HEK293T (cell line): ENCODE data around the gene GRAMD2B.

Experiments used
- CTCF ChIA-PET: fragments of 350-600 bp; formaldehyde crosslinking; extraction: SDS; loops from one replicate; lab custom pipeline; 2021; ENCODE audit warnings: antibody characterized with exemption, inconsistent platforms; lab: Yijun Ruan, JAX
- POLR2A ChIA-PET: fragments of 350-600 bp; formaldehyde crosslinking; extraction: SDS; loops from one replicate; lab custom pipeline; 2020; ENCODE audit warnings: antibody characterized with exemption, inconsistent platforms; lab: Yijun Ruan, JAX
- DNase-seq: peaks from one replicate; pipeline ENCODE4 v3.0.0; 2012; ENCODE audit warnings: mixed read lengths; ENCODE audit errors: extremely low spot score
- ARNT ChIP-seq: fragments of 450-650 bp; IDR thresholded peaks from 2 replicates; pipeline ENCODE4 v1.6.1; 2017; ENCODE audit warnings: mild to moderate bottlenecking
- BHLHE40 ChIP-seq: fragments of 450-650 bp; IDR thresholded peaks from 2 replicates; pipeline ENCODE4 v1.6.1; 2016; ENCODE audit warnings: mild to moderate bottlenecking, moderate library complexity, borderline replicate concordance
- CTBP1 ChIP-seq: fragments of 450-650 bp; IDR thresholded peaks from 2 replicates; pipeline ENCODE4 v1.6.1; 2016; ENCODE audit warnings: borderline replicate concordance
- ELF4 ChIP-seq: fragments of 450-650 bp; IDR thresholded peaks from 2 replicates; pipeline ENCODE4 v1.6.1; 2017; ENCODE audit warnings: antibody characterized with exemption
- FOXA1 ChIP-seq: fragments of 450-650 bp; IDR thresholded peaks from 2 replicates; pipeline ENCODE4 v1.6.1; 2016; ENCODE audit warnings: mild to moderate bottlenecking
- FOXK2 ChIP-seq: fragments of 450-650 bp; IDR thresholded peaks from 2 replicates; pipeline ENCODE4 v1.6.1; 2016; ENCODE audit warnings: mild to moderate bottlenecking
- FOXM1 ChIP-seq: fragments of 450-650 bp; IDR thresholded peaks from 2 replicates; pipeline ENCODE4 v1.6.1; 2017; ENCODE audit warnings: mild to moderate bottlenecking, borderline replicate concordance
- HDGF ChIP-seq: fragments of 450-650 bp; IDR thresholded peaks from 2 replicates; pipeline ENCODE4 v1.6.1; 2017; ENCODE audit warnings: antibody characterized with exemption, borderline replicate concordance
- L3MBTL2 ChIP-seq: fragments of 450-650 bp; conservative IDR thresholded peaks from 2 replicates; pipeline ENCODE4 v1.6.1; 2016; ENCODE audit warnings: mild to moderate bottlenecking
- LEF1 ChIP-seq: fragments of 450-650 bp; IDR thresholded peaks from 2 replicates; pipeline ENCODE4 v1.6.1; 2017; ENCODE audit warnings: mild to moderate bottlenecking, borderline replicate concordance
- NFRKB ChIP-seq: fragments of 450-650 bp; IDR thresholded peaks from 2 replicates; pipeline ENCODE4 v1.6.1; 2016; ENCODE audit warnings: mild to moderate bottlenecking, moderate library complexity
- PKNOX1 ChIP-seq: fragments of 450-650 bp; IDR thresholded peaks from 2 replicates; pipeline ENCODE4 v1.6.1; 2016
- SP1 ChIP-seq: fragments of 450-650 bp; IDR thresholded peaks from 2 replicates; pipeline ENCODE4 v1.6.1; 2017
- SUZ12 ChIP-seq: fragments of 450-650 bp; IDR thresholded peaks from 2 replicates; pipeline ENCODE4 v1.6.1; 2016; ENCODE audit warnings: mild to moderate bottlenecking
- TARDBP ChIP-seq: fragments of 450-650 bp; IDR thresholded peaks from 2 replicates; pipeline ENCODE4 v1.6.1; 2016
- ZNF384 ChIP-seq: fragments of 450-650 bp; IDR thresholded peaks from 2 replicates; pipeline ENCODE4 v1.6.1; 2016

Gene GRAMD2B

GRCh38 chr5:126513302-126513701, 90.1 kb downstream of the GRAMD2B start:
- TF ChIP-seq L3MBTL2 = no peak
- no peak for TF ChIP-seq FOXK2
- TF ChIP-seq FOXA1 = no peak
- TF ChIP-seq BHLHE40 = no peak
- no peak for TF ChIP-seq ARNT
- no peak for TF ChIP-seq SP1
- TF ChIP-seq ELF4 = no peak
- TF ChIP-seq LEF1 = no peak
- no peak for TF ChIP-seq SUZ12
- TF ChIP-seq PKNOX1 = no peak
- no peak for TF ChIP-seq FOXM1
- TF ChIP-seq TARDBP = no peak
- no peak for TF ChIP-seq ZNF384
- no peak for TF ChIP-seq NFRKB
- no peak for TF ChIP-seq HDGF
- TF ChIP-seq CTBP1 = no peak
- ChIA-PET POLR2A (no interaction called here), CTCF (interaction anchor here (2.2 kb wide), 1 partner anchor 13 kb away, joined by 14 read pairs; no protein-coding TSS in a partner anchor)
- no peak for DNase-seq

- ChIA-PET CTCF (no interaction called here), POLR2A (no interaction called here)
- no peak for DNase-seq
- TF ChIP-seq ARNT (no peak), LEF1 (no peak), SUZ12 (no peak), ZNF384 (no peak), FOXK2 (no peak), ELF4 (no peak), L3MBTL2 (no peak), PKNOX1 (no peak), NFRKB (no peak), FOXM1 (no peak), SP1 (no peak), BHLHE40 (no peak), TARDBP (no peak), CTBP1 (no peak), HDGF (no peak), FOXA1 (no peak)
Measured at GRCh38 chr5:126513703-126514102, 90.5 kb downstream of the GRAMD2B start.

- POLR2A ChIA-PET = no interaction called here
- CTCF ChIA-PET = no interaction called here
- TF ChIP-seq FOXA1 (no peak), PKNOX1 (no peak), FOXK2 (no peak), NFRKB (no peak), ELF4 (no peak), FOXM1 (no peak), ZNF384 (no peak), CTBP1 (no peak), SUZ12 (no peak)
- DNase-seq = no peak
Measured at GRCh38 chr5:126514131-126514557, 90.9 kb downstream of the GRAMD2B start.

- CTCF ChIA-PET = interaction anchor here (2.9 kb wide), 1 partner anchor 14 kb away, joined by 18 read pairs; no protein-coding TSS in a partner anchor
- TF ChIP-seq NFRKB = no peak
- no peak for TF ChIP-seq FOXM1
- TF ChIP-seq L3MBTL2 = no peak
- TF ChIP-seq CTBP1 = no peak
- TF ChIP-seq ELF4 = no peak
- no peak for TF ChIP-seq BHLHE40
- TF ChIP-seq LEF1 = no peak
- no peak for TF ChIP-seq SUZ12
- no peak for TF ChIP-seq ZNF384
- no peak for TF ChIP-seq FOXK2
- TF ChIP-seq PKNOX1 = no peak
- TF ChIP-seq ARNT = no peak
- TF ChIP-seq HDGF = no peak
- no peak for TF ChIP-seq SP1
- TF ChIP-seq TARDBP = no peak
- no peak for TF ChIP-seq FOXA1
- POLR2A ChIA-PET = interaction anchor here (0.6 kb wide), 1 partner anchor 154 kb away, joined by 5 read pairs; no protein-coding TSS in a partner anchor
- DNase-seq = no peak
Measured at GRCh38 chr5:126514558-126515141, 91.4 kb downstream of the GRAMD2B start.

- DNase-seq = no peak
- POLR2A ChIA-PET = no interaction called here
- CTCF ChIA-PET = interaction anchor here (0.6 to 2.9 kb wide), 3 partner anchors 15 to 270 kb away, joined by 4 to 18 read pairs (median 8); no protein-coding TSS in a partner anchor
- TF ChIP-seq PKNOX1 (no peak), HDGF (no peak), L3MBTL2 (no peak), FOXK2 (no peak), SP1 (no peak), SUZ12 (no peak), NFRKB (no peak), ZNF384 (no peak), TARDBP (no peak), BHLHE40 (no peak), ARNT (no peak), FOXM1 (no peak), CTBP1 (no peak), LEF1 (no peak), FOXA1 (no peak), ELF4 (no peak)
Measured at GRCh38 chr5:126515337-126515736, 92.1 kb downstream of the GRAMD2B start.
